Ovary (tissue), 3 donors: ENCODE results near the gene FMNL2.

Source experiments
- POLR2A ChIP-seq: fragments of 450-650 bp; IDR thresholded peaks from one replicate; pipeline ENCODE4 v1.6.1; 2017; ENCODE audit warnings: antibody characterized with exemption, mild to moderate bottlenecking, moderate library complexity
- TF ChIP-seq, protein P1 (sequence below), 3 donors: fragments of 450-650 bp in 2 of 3; fragments of 200-600 bp in 1 of 3; IDR thresholded peaks; one replicate each; pipeline versions ENCODE4 v1.5.1 to v1.8.0; 2016 to 2022; ENCODE audit warnings: antibody characterized with exemption in 3 of 3, mild to moderate bottlenecking in 1 of 3
- donor health status: DM: no; HTN: no; CAD: no.

DNA sequence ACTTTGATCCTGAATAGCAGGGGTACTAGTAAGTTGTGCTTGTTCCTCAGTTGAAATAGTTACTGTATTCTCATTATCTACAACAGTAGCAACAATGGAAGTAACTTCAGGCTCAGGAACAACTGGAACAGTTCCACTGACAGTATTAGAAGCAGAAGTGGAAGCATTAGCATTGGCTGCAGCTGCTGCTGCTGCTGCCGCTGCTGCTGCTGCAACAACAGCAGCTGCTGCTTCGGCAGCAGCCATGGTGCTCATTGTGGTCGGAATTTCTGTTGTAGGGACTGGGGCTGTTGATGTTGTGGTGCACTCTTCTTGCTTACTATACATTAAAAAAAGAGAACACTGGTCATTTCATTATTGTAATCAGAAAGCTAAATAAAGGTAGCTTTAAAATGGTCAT is 341.5 kb downstream of the FMNL2 start:
- TF ChIP-seq, protein P1, sequence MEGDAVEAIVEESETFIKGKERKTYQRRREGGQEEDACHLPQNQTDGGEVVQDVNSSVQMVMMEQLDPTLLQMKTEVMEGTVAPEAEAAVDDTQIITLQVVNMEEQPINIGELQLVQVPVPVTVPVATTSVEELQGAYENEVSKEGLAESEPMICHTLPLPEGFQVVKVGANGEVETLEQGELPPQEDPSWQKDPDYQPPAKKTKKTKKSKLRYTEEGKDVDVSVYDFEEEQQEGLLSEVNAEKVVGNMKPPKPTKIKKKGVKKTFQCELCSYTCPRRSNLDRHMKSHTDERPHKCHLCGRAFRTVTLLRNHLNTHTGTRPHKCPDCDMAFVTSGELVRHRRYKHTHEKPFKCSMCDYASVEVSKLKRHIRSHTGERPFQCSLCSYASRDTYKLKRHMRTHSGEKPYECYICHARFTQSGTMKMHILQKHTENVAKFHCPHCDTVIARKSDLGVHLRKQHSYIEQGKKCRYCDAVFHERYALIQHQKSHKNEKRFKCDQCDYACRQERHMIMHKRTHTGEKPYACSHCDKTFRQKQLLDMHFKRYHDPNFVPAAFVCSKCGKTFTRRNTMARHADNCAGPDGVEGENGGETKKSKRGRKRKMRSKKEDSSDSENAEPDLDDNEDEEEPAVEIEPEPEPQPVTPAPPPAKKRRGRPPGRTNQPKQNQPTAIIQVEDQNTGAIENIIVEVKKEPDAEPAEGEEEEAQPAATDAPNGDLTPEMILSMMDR (IDR thresholded peaks at IDR 0.05): no peak
- TF ChIP-seq POLR2A: no peak
